GM19099 (cell line): ENCODE measurements around the gene TMEM170B.

ENCODE experiments used
- POLR2A ChIP-seq: IDR thresholded peaks from 3 replicates; pipeline ENCODE4 v1.6.1; 2011; ENCODE audit warnings: low read depth; ENCODE audit not compliant: insufficient read length; ENCODE audit errors: extremely low read depth

The TMEM170B gene, protein sequence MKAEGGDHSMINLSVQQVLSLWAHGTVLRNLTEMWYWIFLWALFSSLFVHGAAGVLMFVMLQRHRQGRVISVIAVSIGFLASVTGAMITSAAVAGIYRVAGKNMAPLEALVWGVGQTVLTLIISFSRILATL

DNA sequence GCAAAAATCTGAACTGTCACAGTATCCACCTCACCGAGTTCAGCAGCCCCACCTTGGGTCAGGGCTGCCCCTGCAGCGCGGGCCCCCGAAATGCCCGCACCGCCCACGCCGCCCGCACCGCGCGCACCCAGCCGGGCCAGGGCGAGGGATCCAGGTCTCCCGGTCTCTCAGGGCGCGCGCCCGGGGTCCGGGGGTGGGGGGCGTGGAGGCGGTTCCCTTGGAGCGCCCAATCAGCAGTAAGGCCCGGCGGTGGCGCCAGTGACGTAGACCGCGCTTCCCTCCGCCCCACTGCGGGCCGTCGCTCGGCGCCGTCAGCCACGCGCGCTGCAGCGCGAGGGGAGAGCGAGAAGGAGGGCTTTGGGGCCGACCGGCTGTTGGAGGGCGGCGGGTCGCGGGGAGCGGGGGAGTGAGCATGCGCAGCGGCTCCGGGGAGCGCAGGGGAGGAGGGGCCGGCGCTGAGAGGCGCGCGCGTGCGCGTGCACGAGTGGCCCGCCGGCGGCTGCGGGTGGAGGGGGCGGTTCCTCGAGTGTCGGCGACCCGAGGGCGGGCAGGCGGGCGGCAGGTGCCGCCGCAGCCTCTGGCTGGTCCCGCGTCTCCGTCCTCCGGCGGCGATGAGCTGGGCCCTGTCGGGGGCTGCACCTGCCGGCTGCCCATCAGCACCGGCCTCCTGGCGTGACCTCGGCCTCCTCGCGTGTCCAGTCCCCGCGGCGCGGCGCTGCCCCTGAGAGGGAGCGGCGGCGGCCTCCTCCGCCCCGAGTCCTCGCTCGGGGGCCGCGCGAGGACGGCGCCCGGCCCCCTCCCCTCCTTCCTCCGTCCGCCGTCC is at the start of gene TMEM170B:
TSS of gene TMEM170B (plus strand) at position 521 of the 823 bp plus-strand sequence. CDS start 529 bp downstream, outside the sequence.
- no peak for TF ChIP-seq POLR2A

DNA sequence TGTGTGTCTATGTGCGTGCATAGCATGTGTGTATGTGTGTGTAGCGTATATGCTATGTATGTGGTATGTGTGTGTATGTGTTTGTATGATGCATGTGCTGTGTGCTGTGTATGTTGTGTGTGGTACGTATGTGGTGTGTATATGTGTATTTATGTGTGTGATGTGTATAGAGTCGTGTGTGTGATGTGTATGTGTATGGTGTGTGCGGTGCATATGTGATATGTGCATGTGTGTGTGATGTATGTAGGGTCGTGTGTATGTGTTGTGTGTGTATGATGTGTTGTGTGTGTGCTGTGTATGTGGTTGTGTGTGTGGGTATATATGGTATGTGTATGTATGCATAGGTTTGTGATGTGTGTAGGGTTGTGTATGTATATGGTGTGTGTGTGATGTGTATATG is 46.6 kb upstream of the TMEM170B start:
- no peak for TF ChIP-seq POLR2A

DNA sequence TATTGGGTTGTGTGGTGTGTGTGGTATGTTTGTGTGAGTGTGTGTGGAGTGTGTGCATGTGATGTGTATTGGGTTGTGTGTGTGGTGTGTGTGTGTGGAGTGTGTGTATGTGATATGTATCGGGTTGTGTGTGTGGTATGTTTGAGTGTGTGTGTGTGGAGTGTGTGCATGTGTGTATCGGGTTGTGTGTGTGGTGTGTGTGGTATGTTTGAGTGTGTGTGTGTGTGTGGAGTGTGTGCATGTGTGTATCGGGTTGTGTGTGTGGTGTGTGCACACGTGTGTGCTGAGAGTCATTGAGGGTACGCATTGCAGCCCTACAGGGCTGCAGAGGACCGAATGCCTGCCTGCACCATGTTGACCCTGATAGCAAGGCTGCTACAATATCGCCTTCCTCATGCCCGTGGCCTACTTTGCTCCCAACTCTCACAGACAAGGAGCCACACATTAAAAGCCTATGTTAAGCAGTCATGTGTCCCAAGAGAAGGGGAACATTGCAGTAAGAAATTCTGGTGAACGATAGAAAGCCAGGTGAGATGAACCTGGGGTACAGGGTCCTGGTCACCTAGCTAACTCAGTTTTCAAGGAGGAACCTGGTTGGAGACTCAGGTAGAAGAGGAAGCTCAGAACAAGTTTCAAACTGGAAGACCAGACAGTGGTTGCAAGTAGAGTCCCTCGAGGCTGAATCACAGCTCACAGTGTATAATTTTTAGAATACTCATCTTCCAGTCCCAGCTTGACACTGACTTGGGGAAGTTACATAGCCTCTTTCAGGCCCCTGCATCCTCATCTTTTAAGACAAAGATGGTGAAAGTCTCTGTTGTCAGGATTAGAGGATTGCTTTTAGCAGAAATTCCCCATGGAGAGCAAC is 45.7 kb upstream of the TMEM170B start:
- TF ChIP-seq POLR2A, result no peak

DNA sequence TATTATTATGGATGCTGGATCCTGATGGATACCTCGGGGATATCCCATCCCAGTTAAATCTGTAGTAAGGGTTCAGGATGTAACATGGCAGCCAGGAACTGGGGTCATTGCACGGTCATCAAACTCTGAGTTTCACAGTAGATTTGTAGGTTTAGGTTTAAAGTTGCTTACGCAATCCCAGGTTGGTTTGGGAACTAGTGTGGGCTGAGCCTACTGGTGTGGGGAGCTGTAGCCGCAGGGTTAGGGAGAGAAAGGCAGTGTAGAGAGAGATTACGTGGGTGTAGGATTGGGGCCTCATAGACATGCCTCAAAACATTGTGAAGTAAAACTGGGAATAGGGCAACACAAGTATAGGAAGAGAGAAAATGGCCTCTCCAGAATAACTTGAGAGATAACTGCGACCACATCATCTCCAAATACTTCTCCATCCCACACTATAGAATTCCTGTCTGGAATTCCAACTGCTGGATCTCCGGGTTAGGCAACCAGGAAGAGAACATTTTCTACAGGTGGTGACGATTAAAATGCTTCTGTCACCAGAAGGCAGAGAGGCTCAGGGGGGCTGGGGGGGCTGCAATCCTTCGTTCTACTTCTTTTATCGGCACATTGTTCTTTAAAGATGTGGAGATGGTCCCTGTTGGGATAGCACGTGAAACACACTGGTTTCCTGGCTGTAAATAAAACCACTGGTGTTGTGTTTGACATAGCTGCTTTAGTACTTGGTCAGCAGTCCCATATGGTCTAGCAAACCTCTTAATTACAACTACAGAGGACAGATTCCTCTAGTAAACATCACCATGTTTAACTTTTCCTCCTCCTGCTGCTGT is 44.9 kb upstream of the TMEM170B start:
- peak; percentile 17 for TF ChIP-seq POLR2A

DNA sequence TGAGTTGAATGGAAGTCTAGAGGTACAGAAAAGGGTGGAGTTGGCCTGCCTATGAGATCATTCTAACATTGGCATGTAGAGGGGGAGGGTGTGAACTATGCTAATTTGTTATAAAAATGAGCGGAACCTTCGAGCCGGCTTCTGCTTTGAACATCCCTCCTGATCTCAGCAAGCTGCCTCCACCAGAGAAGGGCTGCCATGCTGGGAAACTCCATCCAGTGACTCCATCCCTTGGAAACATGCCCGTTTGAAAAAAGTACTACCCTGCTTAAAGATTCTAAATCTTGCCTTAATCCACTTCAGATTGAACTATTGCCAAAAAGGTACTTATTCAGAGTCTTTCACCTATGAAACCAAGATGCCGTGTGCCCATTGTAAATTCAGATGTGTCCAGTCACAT is 43.6 kb upstream of the TMEM170B start:
- no peak for TF ChIP-seq POLR2A

DNA sequence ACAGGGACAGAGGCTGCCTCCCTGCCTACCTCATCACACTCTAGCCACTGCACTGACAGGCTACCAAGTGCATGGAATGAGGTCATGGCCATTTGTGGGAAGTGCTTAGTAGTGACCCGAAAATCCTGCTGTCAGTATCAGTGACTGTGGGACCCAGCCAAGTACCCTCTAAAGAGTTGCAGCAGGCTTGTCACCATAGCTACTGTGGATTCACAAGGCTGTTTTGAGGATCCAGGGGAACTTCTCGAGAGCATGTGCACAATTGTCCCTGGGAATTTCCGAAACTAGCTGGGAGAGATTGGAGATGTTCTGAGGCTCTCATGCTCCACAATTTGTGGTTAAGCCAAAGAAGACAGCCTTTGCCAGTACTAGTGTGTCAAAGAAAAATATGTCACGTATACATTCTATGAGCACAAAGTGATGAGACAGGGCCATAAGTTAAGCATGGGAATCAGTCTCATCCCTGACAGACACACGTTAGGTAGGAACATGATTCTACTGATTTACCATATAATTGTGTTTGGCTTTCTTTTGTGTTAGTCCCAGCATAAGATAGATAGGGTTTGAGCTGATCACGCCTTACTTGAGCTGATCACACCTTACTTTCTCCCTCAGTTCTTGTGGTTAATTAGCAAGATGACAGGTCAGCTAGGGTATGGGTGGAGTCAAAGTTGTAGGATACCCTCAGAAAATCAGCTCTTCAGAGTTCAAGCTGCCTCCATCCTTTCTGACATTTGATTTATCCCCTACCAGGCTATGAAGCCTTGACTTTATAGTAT is 42.6 kb upstream of the TMEM170B start:
- no peak for TF ChIP-seq POLR2A

DNA sequence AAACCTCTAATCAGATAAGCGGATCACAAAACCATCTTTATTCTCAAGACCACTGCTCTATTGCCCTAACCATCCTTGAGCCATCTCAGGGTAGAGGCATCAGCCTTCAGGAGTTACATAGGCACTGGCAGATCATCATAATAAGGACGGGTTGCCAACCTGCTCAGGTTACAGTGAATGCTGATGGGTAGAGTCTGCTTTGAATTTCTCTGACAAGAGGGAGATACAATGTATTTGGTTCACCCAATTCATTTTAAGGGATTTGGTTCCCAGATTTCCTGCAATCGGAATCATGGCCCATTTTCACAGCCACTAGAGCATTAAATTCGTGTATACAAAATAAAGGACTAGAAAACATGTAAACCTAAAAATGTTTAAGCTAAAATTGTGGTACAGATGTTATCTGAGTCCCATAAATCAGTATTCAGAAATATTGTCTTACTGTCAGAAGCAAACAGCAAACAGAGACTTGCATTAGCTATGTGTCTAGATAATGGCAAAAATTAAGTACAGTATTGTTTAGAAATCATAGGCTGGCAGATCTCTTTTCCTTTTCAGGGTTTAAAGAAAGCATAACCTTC is 41.9 kb upstream of the TMEM170B start:
- TF ChIP-seq POLR2A, result no peak

DNA sequence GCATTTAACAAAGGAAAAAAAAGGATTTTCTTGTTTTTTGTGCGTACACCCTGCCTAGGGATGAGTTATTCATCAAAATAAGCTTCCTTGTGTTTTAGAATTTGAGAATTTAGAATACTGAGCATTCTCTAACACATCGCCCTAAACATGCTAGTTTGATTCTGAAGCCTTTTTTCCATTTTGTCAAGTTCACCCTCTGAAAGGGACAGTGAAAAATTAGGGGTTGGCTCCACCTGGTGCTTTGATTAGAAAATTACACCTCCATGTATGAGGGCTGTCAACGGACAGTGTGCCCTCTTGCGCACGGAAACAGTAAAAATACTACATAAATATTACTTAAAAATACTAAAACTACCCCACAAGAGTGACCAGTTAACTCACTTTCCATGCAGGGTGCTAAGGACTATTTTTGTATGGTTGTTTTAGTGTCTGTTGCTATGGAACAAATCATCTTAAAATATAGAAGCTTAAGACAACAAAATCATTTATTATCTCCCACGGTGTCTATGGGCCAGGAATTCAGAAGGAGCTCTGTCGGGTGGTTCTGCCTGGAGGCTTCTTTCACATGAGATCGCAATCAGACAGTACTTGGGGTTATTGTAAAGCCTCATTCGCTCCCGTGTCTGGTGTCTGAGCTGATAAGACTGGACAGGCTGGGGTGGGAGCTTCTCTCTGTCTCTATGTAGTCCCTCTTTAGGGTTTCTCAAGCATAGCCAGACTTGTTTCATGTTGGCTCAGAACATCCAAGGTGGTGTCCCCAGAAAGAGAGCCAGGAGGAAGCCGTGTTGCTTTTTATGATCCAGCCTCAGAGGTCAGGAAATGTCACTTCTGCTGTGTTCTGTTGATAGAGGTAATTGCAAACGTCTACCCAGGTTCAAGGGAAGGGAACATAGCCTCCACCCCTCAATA is 41.1 kb upstream of the TMEM170B start:
- TF ChIP-seq POLR2A, result no peak

DNA sequence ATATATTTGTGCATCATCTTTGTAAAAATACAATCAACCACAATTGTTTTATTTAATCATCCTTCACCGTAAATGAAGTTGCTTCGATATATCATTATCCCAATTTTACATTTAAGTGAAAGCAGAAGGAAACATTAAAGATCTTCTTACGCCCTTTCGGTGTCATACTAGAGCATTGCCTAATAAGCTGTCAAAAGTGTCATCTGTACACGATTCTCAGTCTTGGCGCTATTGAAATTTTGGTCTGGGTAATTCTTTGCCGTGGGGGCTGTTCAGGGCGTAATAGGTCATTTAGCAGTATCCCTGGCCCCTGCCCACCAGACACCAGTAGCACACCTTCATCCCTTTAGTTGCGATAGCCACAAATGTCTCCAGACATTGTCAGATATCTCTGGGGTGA is 40.4 kb upstream of the TMEM170B start:
- TF ChIP-seq POLR2A, result no peak

DNA sequence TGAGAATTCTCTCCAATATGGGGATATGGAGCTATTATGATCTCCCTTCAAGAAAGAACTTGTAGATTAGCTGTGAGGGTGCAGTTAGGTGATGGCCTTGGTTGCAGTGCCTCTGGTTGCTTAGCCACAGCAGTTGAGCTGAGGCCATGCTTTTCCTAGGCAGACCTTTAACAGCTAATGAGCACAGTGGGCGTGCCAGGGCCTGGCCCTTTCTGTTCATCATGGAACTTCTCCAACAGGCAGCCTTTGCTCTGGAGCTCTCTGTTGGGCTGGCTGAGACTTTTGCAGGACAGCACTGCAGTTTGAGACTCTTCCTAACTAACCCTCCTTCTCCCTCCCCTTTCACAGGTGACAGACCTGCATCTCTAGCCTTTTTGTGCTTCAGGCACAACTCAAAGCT is 39.7 kb upstream of the TMEM170B start:
- TF ChIP-seq POLR2A, result no peak

DNA sequence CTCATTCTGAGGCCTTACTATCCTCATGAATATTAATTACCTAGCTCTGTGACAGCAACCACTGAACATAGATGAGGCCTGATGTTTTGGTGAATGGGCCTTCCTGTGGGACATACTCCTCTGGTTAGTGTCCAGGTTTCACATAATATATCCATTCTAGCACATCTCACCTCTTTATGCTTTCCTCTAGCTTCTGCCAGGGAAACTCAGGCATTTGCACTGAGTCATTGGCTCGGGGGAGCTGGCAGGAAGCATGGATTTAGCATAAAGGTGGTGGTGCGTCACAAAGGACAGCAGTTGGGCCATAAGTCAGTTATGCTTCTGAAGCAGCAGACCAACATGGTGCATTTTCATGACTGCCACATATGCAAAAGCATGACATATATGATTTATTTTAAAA is 37.5 kb upstream of the TMEM170B start:
- no peak for TF ChIP-seq POLR2A

DNA sequence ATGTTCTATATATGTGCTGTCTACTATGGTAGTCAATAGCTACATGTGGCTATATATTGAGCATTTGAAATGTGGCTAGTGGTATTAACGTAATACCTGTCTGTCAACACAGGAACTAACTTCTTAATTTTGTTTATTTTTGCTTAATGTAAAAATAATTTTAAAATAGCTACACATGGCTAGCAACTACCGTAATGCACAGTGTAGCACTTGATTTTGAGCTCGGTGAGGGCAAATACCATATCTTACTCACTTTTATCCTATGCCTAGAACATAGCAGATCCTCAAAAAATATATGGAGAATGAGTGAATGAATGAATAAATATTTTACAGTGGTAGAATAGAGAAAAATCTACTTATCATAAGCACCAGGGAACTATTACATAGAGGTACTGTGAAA is 28.1 kb upstream of the TMEM170B start:
- TF ChIP-seq POLR2A, result no peak

DNA sequence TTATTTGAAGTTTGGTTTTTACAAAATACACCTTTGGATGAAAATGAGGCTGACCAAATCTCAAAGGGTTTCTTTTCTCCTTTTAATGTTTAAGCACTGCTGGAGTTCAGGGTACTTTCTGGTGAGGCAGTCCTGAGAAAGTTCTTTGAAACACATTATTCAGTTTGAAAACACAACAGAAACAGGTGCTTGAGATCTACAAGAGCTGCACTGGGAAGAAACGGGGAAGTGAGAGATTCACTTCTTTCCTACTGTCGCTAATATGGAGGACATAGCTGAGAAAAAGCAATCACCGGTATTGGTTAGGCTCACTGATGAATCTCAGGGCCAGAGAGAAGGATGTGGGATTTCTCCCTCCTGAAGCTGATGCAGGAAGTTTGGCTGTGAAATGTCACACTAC is 22.9 kb upstream of the TMEM170B start:
- peak; percentile 35 for TF ChIP-seq POLR2A
